NCI-H1417 (cell line): ENCODE results near the gene CADPS2.

ENCODE experiments used
- DNase-seq, 3 experiments: peaks; one replicate each; lab custom pipeline; 2025; lab: John Stamatoyannopoulos, UW

Gene CADPS2

GRCh38 chr7:122770686-122771335, 115.4 kb downstream of the CADPS2 start:
- peak in 2 of 3 experiments; percentile 23 to 80 for DNase-seq

- DNase-seq = no peak
These were observed 117.4 kb downstream of the CADPS2 start for GRCh38 chr7:122768827-122769226.

DNA sequence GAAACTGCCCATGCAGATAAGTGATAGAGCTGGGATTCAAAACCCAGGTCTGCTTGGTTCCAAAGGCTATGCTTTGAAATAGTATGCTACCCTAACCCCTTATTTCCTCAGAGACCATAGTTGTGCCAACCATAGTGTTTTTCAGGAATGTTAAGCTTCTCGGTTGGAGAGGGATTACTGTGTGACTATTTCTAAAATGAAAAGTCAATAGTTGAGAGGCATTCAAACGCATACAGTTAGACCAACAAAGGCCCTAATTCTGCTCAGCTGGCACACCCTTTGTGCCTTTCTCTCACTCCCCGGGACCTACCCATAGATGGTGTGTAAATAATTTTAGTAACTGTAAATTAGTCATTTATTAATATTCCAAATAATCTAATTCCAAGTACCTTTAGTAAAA, 118.9 kb downstream of the CADPS2 start:
- DNase-seq = no peak

DNA sequence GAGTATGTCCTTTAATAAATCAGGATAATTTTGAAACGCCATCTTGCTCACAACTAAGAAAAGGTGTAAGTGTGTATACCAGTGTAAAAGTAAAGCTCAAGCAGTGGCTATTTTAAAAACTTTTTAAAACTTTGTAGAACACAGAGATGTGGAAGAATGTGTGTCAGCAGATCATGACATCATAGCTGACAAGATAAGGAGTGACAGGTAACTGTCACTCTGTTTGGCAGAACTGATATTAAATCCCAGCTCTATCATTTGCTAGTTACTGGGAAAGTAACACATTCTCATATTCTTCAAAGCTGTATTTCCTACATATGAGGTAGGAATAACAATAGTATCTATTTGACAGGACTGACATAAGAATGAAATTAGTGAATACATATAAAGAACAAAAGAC, 119.7 kb downstream of the CADPS2 start:
- no peak for DNase-seq

GRCh38 chr7:122764902-122765301, 121.4 kb downstream of the CADPS2 start:
- no peak for DNase-seq

GRCh38 chr7:122764020-122764419, 122.2 kb downstream of the CADPS2 start:
- no peak for DNase-seq

GRCh38 chr7:122762071-122762470, 124.2 kb downstream of the CADPS2 start:
- DNase-seq = no peak

GRCh38 chr7:122758501-122758900, 127.8 kb downstream of the CADPS2 start:
- no peak for DNase-seq

GRCh38 chr7:122756860-122757259, 129.4 kb downstream of the CADPS2 start:
- no peak for DNase-seq

DNA sequence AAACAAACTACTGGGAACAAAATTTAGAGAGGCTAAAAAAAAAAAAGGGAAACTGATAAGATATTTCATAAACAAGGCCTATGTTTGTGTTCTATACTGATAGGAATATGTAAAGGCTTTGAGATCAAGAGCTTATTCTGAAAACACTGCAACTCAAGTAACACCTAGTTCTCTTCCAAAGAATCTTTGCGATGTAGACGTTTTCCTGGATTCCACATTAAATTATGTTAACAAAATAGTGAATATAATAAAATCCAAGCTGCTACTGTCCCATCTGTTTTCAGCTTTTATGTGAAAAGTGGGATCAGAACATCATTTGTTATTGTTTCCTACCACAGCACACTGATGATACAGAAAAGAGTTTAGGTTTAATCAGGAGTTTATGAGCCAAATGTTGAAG, 130.6 kb downstream of the CADPS2 start:
- DNase-seq = no peak

GRCh38 chr7:122752583-122752982, 133.7 kb downstream of the CADPS2 start:
- DNase-seq = no peak

- no peak for DNase-seq
These were observed 135.9 kb downstream of the CADPS2 start for GRCh38 chr7:122750389-122750788.

DNA sequence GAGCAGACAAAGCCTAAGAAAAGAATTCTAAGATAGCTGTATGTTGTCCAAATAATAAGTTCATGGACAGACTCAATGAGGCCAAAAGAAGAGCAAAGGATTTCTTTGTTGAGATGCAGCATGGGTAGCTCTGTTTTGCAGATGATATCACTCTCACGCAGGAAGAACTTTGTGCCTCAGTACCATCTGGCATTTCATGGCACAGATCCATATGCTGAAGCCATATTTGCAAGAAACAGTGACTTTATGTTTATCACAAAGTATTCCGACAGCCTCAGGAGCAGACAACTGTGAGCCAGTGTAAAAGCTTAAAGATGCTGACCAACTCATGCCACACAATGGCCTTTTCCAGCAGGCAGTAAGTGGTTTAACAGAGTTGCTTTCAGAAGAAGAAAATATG, 138.1 kb downstream of the CADPS2 start:
- no peak for DNase-seq

DNA sequence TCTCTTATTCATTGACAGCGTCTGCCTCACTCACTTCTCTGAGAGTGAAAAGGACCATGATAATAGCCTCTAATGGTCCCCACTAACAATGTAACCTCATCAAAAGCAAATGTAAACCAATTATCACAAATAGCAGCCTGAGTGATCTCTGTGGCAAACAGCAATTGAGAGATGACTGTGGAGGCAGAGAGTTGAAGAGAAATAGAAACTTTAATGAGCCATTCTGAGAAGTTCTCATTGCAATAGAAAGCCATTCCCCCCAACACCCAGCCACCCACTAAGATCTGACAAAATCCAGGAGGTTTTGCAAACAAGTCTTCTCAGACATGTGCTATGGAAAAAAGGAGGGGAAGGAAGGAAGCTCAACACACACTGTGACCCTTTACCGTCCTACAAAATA, 139.3 kb downstream of the CADPS2 start:
- DNase-seq = peak; percentile 12 to 93 (median 61)

- peak in 1 of 3 experiments; percentile 41 for DNase-seq
These were observed 143.0 kb downstream of the CADPS2 start for GRCh38 chr7:122743211-122743610.

GRCh38 chr7:122738947-122739346, 147.3 kb downstream of the CADPS2 start:
- no peak for DNase-seq

- no peak for DNase-seq
These were observed 150.1 kb downstream of the CADPS2 start for GRCh38 chr7:122736183-122736582.

GRCh38 chr7:122727759-122728158, 158.5 kb downstream of the CADPS2 start:
- no peak for DNase-seq

GRCh38 chr7:122727354-122727753, 158.9 kb downstream of the CADPS2 start:
- no peak for DNase-seq

- no peak for DNase-seq
These were observed 159.4 kb downstream of the CADPS2 start for GRCh38 chr7:122726881-122727280.

- DNase-seq = peak in 1 of 3 experiments; percentile 43
These were observed 161.9 kb downstream of the CADPS2 start for GRCh38 chr7:122724366-122724765.

- DNase-seq = no peak
These were observed 167.2 kb downstream of the CADPS2 start for GRCh38 chr7:122719010-122719578.

GRCh38 chr7:122717356-122718089, 168.7 kb downstream of the CADPS2 start:
- DNase-seq = no peak
